HepG2 (cell line): ENCODE results near the gene C6orf136. TPM values are rescaled to one million over a fixed set of nuclear protein-coding genes. Genes with fewer than 3 reads are reported as not detected.
A peak's percentile ranks its signal among the peaks of the same experiment; 100 is the strongest.

Experiments used
- ADNP ChIP-seq: sonication (generic); formaldehyde crosslinking; IDR thresholded peaks from 2 replicates; pipeline ENCODE4 v1.4.0; 2020; ENCODE audit warnings: missing genetic modification reagents
- ATF2 ChIP-seq: sonication (generic); formaldehyde crosslinking; IDR thresholded peaks from 2 replicates; pipeline ENCODE4 v1.4.0; 2020; ENCODE audit warnings: missing genetic modification reagents
- BRCA1 ChIP-seq: sonication (generic); formaldehyde crosslinking; IDR thresholded peaks from 2 replicates; pipeline ENCODE4 v1.4.0; 2020; ENCODE audit warnings: missing genetic modification reagents
- FOXP4 ChIP-seq: sonication (generic); formaldehyde crosslinking; IDR thresholded peaks from 2 replicates; pipeline ENCODE4 v1.4.0; 2020; ENCODE audit warnings: missing genetic modification reagents
- HINFP ChIP-seq: sonication (generic); formaldehyde crosslinking; IDR thresholded peaks from 2 replicates; pipeline ENCODE4 v1.4.0; 2020; ENCODE audit warnings: low read depth, mild to moderate bottlenecking, missing genetic modification reagents
- HNF1B ChIP-seq: sonication (generic); formaldehyde crosslinking; IDR thresholded peaks from 2 replicates; pipeline ENCODE4 v1.5.1; 2020; ENCODE audit warnings: mild to moderate bottlenecking, moderate library complexity, missing genetic modification reagents
- IRF9 ChIP-seq: sonication (generic); formaldehyde crosslinking; IDR thresholded peaks from 2 replicates; pipeline ENCODE4 v1.8.0; 2022; ENCODE audit warnings: missing genetic modification reagents, mild to moderate bottlenecking, borderline replicate concordance
- KDM4B ChIP-seq: sonication (generic); formaldehyde crosslinking; IDR thresholded peaks from 2 replicates; pipeline ENCODE4 v1.4.0; 2020; ENCODE audit warnings: missing genetic modification reagents
- KLF6 ChIP-seq: IDR thresholded peaks from 2 replicates; pipeline ENCODE4 v1.8.0; 2016; ENCODE audit warnings: missing biosample characterization, missing genetic modification reagents
- PITX1 ChIP-seq: sonication (generic); formaldehyde crosslinking; IDR thresholded peaks from 2 replicates; pipeline ENCODE4 v1.5.1; 2020; ENCODE audit warnings: mild to moderate bottlenecking, missing genetic modification reagents
- POLR2AphosphoS5 ChIP-seq: IDR thresholded peaks from 2 replicates; pipeline ENCODE4 v1.6.1; 2012; ENCODE audit warnings: low read depth, low read length
- POLR2G ChIP-seq: fragments of 200-400 bp; formaldehyde crosslinking; IDR thresholded peaks from 2 replicates; pipeline ENCODE4 v1.6.1; 2018; ENCODE audit warnings: mild to moderate bottlenecking, low read depth, low read length, moderate library complexity
- RAD21 ChIP-seq: fragments of 450-650 bp; formaldehyde crosslinking; IDR thresholded peaks from 2 replicates; pipeline ENCODE4 v1.5.0; 2020; ENCODE audit warnings: mild to moderate bottlenecking
- RBM39 ChIP-seq: fragments of 200-400 bp; formaldehyde crosslinking; IDR thresholded peaks from one replicate; pipeline ENCODE4 v1.6.1; 2018; ENCODE audit warnings: antibody characterized with exemption, mild to moderate bottlenecking, low read depth, low read length; ENCODE audit not compliant: poor library complexity, severe bottlenecking
- SIX4 ChIP-seq: sonication (generic); formaldehyde crosslinking; IDR thresholded peaks from 2 replicates; pipeline ENCODE4 v1.4.0; 2020; ENCODE audit warnings: missing genetic modification reagents
- SMAD3 ChIP-seq: sonication (generic); formaldehyde crosslinking; IDR thresholded peaks from 2 replicates; pipeline ENCODE4 v1.4.0; 2020; ENCODE audit warnings: missing genetic modification reagents
- THAP8 ChIP-seq: sonication (generic); formaldehyde crosslinking; IDR thresholded peaks from 2 replicates; pipeline ENCODE4 v1.5.1; 2020; ENCODE audit warnings: missing genetic modification reagents, mild to moderate bottlenecking, borderline replicate concordance
- ZEB1 ChIP-seq: IDR thresholded peaks from 2 replicates; pipeline ENCODE4 v1.6.1; 2012; ENCODE audit warnings: mild to moderate bottlenecking, low read depth, inconsistent platforms; ENCODE audit not compliant: insufficient replicate concordance
- ZNF430 ChIP-seq: sonication (generic); formaldehyde crosslinking; IDR thresholded peaks from 2 replicates; pipeline ENCODE4 v1.9.0; 2021; ENCODE audit warnings: mild to moderate bottlenecking, missing genetic modification reagents
- ZNF749 ChIP-seq: sonication (generic); formaldehyde crosslinking; IDR thresholded peaks from 2 replicates; pipeline ENCODE4 v1.8.0; 2022; ENCODE audit warnings: mild to moderate bottlenecking, missing genetic modification reagents, moderate library complexity, borderline replicate concordance
- ZNF788 ChIP-seq: sonication (generic); formaldehyde crosslinking; IDR thresholded peaks from 2 replicates; pipeline ENCODE4 v1.5.0; 2020; ENCODE audit warnings: mild to moderate bottlenecking, missing genetic modification reagents, borderline replicate concordance
- polyA plus RNA-seq, 8 experiments: library from polyadenylated mRNA; depleted of rRNA in 3 of 8; stranded (reverse) in 7 of 8; unstranded in 1 of 8; fragments of >200 nt; fragmentation: Illumina TruSeq in 4 of 8; extraction: Trizol in 4 of 8; gene quantifications; 2 replicates each; pipeline versions ENCODE4 v1.2.1 to v1.2.3, GENCODE V29; 2011 to 2016; ENCODE audit warnings: low read depth in 4 of 8, missing spikeins in 1 of 8, mixed read lengths in 1 of 8; ENCODE audit not compliant: insufficient read depth in 1 of 8
- total RNA-seq, 5 experiments: library from RNA; depleted of rRNA; stranded (reverse); fragments of >200 nt; fragmentation: Illumina TruSeq; extraction: Trizol; gene quantifications; 2 replicates each; pipeline ENCODE4 v1.2.3, GENCODE V29; 2016; ENCODE audit warnings: low read depth in 1 of 5

C6orf136 gene
- total and polyA plus RNA-seq, 2 of the 13 experiments (the other 11 are each of a cell fraction or from before 2014, with no cell fraction given), result 12.0 to 26.2 TPM

GRCh38 chr6:30614843-30615218 is 32.1 kb upstream of the C6orf136 start (continued):
- TF ChIP-seq HINFP (CRISPR knock-in tag) (0 out of 2 replicates have a peak, but pooled peaks have one; percentile 5), ZEB1 (no peak), ATF2 (CRISPR knock-in tag) (peak; percentile 97), ZNF788 (CRISPR knock-in tag) (peak; percentile 29; the same call in 1 of the 2 replicates), ZNF430 (CRISPR knock-in tag) (0 out of 2 replicates have a peak, but pooled peaks have one; percentile 78), PITX1 (CRISPR knock-in tag) (peak; percentile 55), HNF1B (CRISPR knock-in tag) (0 out of 2 replicates have a peak, but pooled peaks have one; percentile 20), ZNF749 (CRISPR knock-in tag) (no peak), SIX4 (0 out of 2 replicates have a peak, but pooled peaks have one; percentile 38), BRCA1 (CRISPR knock-in tag) (0 out of 2 replicates have a peak, but pooled peaks have one; percentile 7), POLR2AphosphoS5 (peak; percentile 65), ADNP (no peak), IRF9 (no peak), SMAD3 (CRISPR knock-in tag) (peak; percentile 73; the same call in 1 of the 2 replicates), FOXP4 (0 out of 2 replicates have a peak, but pooled peaks have one; percentile 23), POLR2G (peak; percentile 92), RBM39 (no peak), KDM4B (CRISPR knock-in tag) (peak; percentile 34; the same call in 1 of the 2 replicates), THAP8 (CRISPR knock-in tag) (no peak), KLF6 (CRISPR knock-in tag) (peak; percentile 20; the same call in 1 of the 2 replicates), RAD21 (0 out of 2 replicates have a peak, but pooled peaks have one; percentile 8)
